Measurements from ENCODE around the gene TMEM163.

The TMEM163 gene

GRCh38 chr2:134458473-134458853 is 260.3 kb downstream of the TMEM163 start:
- DNase-seq (ENCODE audit: low read depth, low spot score) = no peak

- no peak for DNase-seq (ENCODE audit: low read depth, low spot score)
Observed at GRCh38 chr2:134457765-134458472, 260.9 kb downstream of the TMEM163 start.

- DNase-seq (ENCODE audit: low read depth, low spot score) = no peak
Observed at GRCh38 chr2:134457353-134457752, 261.4 kb downstream of the TMEM163 start.

- no peak for DNase-seq (ENCODE audit: low read depth, low spot score)
Observed at GRCh38 chr2:134455426-134455825, 263.4 kb downstream of the TMEM163 start.

GRCh38 chr2:134454931-134455330 is 263.9 kb downstream of the TMEM163 start:
- DNase-seq (ENCODE audit: low read depth, low spot score) = no peak

- DNase-seq (ENCODE audit: low read depth, low spot score) = no peak
Observed at GRCh38 chr2:134454426-134454825, 264.4 kb downstream of the TMEM163 start.

- DNase-seq (ENCODE audit: low read depth, low spot score) = no peak
Observed at GRCh38 chr2:134453973-134454372, 264.8 kb downstream of the TMEM163 start.

GRCh38 chr2:134453476-134453875 is 265.3 kb downstream of the TMEM163 start:
- no peak for DNase-seq (ENCODE audit: low read depth, low spot score)

GRCh38 chr2:134452042-134452733 is 266.6 kb downstream of the TMEM163 start:
- DNase-seq (ENCODE audit: low read depth, low spot score) = no peak

- DNase-seq (ENCODE audit: low read depth, low spot score) = no peak
Observed at GRCh38 chr2:134451347-134451630, 267.5 kb downstream of the TMEM163 start.

- no peak for DNase-seq (ENCODE audit: low read depth, low spot score)
Observed at GRCh38 chr2:134449751-134450513, 268.9 kb downstream of the TMEM163 start.

- no peak for DNase-seq (ENCODE audit: low read depth, low spot score)
Observed at GRCh38 chr2:134449157-134449556, 269.6 kb downstream of the TMEM163 start.

GRCh38 chr2:134448650-134449049 is 270.1 kb downstream of the TMEM163 start:
- no peak for DNase-seq (ENCODE audit: low read depth, low spot score)

- DNase-seq (ENCODE audit: low read depth, low spot score) = no peak
Observed at GRCh38 chr2:134447669-134448068, 271.1 kb downstream of the TMEM163 start.

GRCh38 chr2:134446383-134447017 is 272.3 kb downstream of the TMEM163 start:
- DNase-seq (ENCODE audit: low read depth, low spot score) = peak; percentile 32

- DNase-seq (ENCODE audit: low read depth, low spot score) = no peak
Observed at GRCh38 chr2:134445985-134446382, 272.8 kb downstream of the TMEM163 start.

GRCh38 chr2:134445116-134445515 is 273.7 kb downstream of the TMEM163 start:
- no peak for DNase-seq (ENCODE audit: low read depth, low spot score)

GRCh38 chr2:134443814-134444480 is 274.9 kb downstream of the TMEM163 start:
- DNase-seq (ENCODE audit: low read depth, low spot score) = no peak

GRCh38 chr2:134441153-134441863 is 277.5 kb downstream of the TMEM163 start:
- DNase-seq (ENCODE audit: low read depth, low spot score) = no peak

GRCh38 chr2:134440336-134440909 is 278.4 kb downstream of the TMEM163 start:
- no peak for DNase-seq (ENCODE audit: low read depth, low spot score)

GRCh38 chr2:134438371-134438770 is 280.4 kb downstream of the TMEM163 start:
- no peak for DNase-seq (ENCODE audit: low read depth, low spot score)
